GM12875 (cell line): ENCODE measurements around the gene GGA2.

Source experiments
- H3K4me3 ChIP-seq: one replicate; pipeline ENCODE4 v1.5.1; 2011; ENCODE audit warnings: low read depth, low read length, control low read depth
- CTCF ChIP-seq: IDR thresholded peaks from 2 replicates; pipeline ENCODE4 v1.5.1; 2011; ENCODE audit warnings: low read depth, mild to moderate bottlenecking, control low read depth, inconsistent platforms, low read length, moderate library complexity, borderline replicate concordance; ENCODE audit not compliant: insufficient read depth

Gene GGA2

GRCh38 chr16:23501291-23501690 lies 9.0 kb downstream of the GGA2 start:
- no peak overlapping the region for H3K4me3 ChIP-seq
- no peak for TF ChIP-seq CTCF

GRCh38 chr16:23500862-23501225 lies 9.4 kb downstream of the GGA2 start:
- no peak for TF ChIP-seq CTCF

GRCh38 chr16:23500212-23500861 lies 10.0 kb downstream of the GGA2 start:
- no peak overlapping the region for H3K4me3 ChIP-seq
- TF ChIP-seq CTCF = no peak

More at GRCh38 chr16:23500862-23501225, 9.4 kb downstream of the GGA2 start:
- no peak overlapping the region for H3K4me3 ChIP-seq

GRCh38 chr16:23499801-23500200 lies 10.5 kb downstream of the GGA2 start:
- no peak for TF ChIP-seq CTCF
- no peak overlapping the region for H3K4me3 ChIP-seq

GRCh38 chr16:23498863-23499262 lies 11.4 kb downstream of the GGA2 start:
- no peak overlapping the region for H3K4me3 ChIP-seq
- no peak for TF ChIP-seq CTCF

- no peak for TF ChIP-seq CTCF
- no peak overlapping the region for H3K4me3 ChIP-seq
These were observed 12.8 kb downstream of the GGA2 start for GRCh38 chr16:23497543-23497868.

GRCh38 chr16:23496821-23497542 lies 13.3 kb downstream of the GGA2 start:
- TF ChIP-seq CTCF = no peak
- no peak overlapping the region for H3K4me3 ChIP-seq
